Activated CD8-positive, alpha-beta memory T cell treated with anti-CD3 and anti-CD28 coated beads, Interleukin-2, amount 50 U/mL, for 1 hour (primary cell): ENCODE data around the gene SLC66A1.

ENCODE experiments used
- DNase-seq: peaks from one replicate; pipeline ENCODE4 v3.0.0-alpha.2; 2020; ENCODE audit errors: extremely low read depth

SLC66A1 gene

GRCh38 chr1:19305880-19306279 lies 6.2 kb upstream of the SLC66A1 start:
- DNase-seq, result no peak

GRCh38 chr1:19306941-19307340 lies 5.2 kb upstream of the SLC66A1 start:
- DNase-seq, result no peak

- DNase-seq, result no peak
These were observed 4.2 kb upstream of the SLC66A1 start for GRCh38 chr1:19307794-19308508.

GRCh38 chr1:19308509-19308907 lies 3.6 kb upstream of the SLC66A1 start:
- no peak for DNase-seq

GRCh38 chr1:19309123-19309813 lies 2.9 kb upstream of the SLC66A1 start:
- DNase-seq, result no peak

- no peak for DNase-seq
These were observed 2.1 kb upstream of the SLC66A1 start for GRCh38 chr1:19310061-19310460.

- DNase-seq, result no peak
These were observed 1.2 kb upstream of the SLC66A1 start for GRCh38 chr1:19310720-19311502.

GRCh38 chr1:19311503-19311930 lies 609 bp upstream of the SLC66A1 start:
- DNase-seq, result no peak

GRCh38 chr1:19312782-19313635 lies 883 bp downstream of the SLC66A1 start:
- no peak for DNase-seq

- DNase-seq, result no peak
These were observed 1.5 kb downstream of the SLC66A1 start for GRCh38 chr1:19313636-19313959.

GRCh38 chr1:19313961-19314882 lies 2.1 kb downstream of the SLC66A1 start:
- DNase-seq, result no peak

GRCh38 chr1:19315378-19316198 lies 3.5 kb downstream of the SLC66A1 start:
- DNase-seq, result no peak

- no peak for DNase-seq
These were observed 5.2 kb downstream of the SLC66A1 start for GRCh38 chr1:19317126-19317910.

- no peak for DNase-seq
These were observed 7.1 kb downstream of the SLC66A1 start for GRCh38 chr1:19319196-19319595.

GRCh38 chr1:19321071-19321470 lies 8.9 kb downstream of the SLC66A1 start:
- DNase-seq, result no peak

- no peak for DNase-seq
These were observed 10.4 kb downstream of the SLC66A1 start for GRCh38 chr1:19322481-19322880.

- DNase-seq, result no peak
These were observed 12.0 kb downstream of the SLC66A1 start for GRCh38 chr1:19323987-19324664.

GRCh38 chr1:19324665-19324990 lies 12.5 kb downstream of the SLC66A1 start:
- no peak for DNase-seq
